Natural killer cell (primary cell): ENCODE data around the gene SCLY. TPM values are rescaled to one million over a fixed set of nuclear protein-coding genes. Genes with fewer than 3 reads are reported as not detected.

Experiments used
- ATAC-seq, 3 donors: fragments of 150-1000 bp in 2 of 3; fragments of 200-7000 bp in 1 of 3; cut with Tn5 transposase; 1 replicate in 1 of 3; 2 replicates in 2 of 3; pipeline ENCODE4 v1.10.0; 2021; ENCODE audit warnings: mild to moderate bottlenecking in 2 of 3, moderate library complexity in 2 of 3
- DNase-seq, 2 donors: peaks; one replicate each; pipeline versions ENCODE4 v3.0.0 to v3.0.0-alpha.2; 2013 to 2021; ENCODE audit warnings: mixed read lengths in 1 of 2
- H3K27ac ChIP-seq: one replicate; pipeline ENCODE4 v1.5.1; 2013; ENCODE audit warnings: mild to moderate bottlenecking, low read length
- H3K27me3 ChIP-seq: one replicate; pipeline ENCODE4 v1.6.1; 2013; ENCODE audit warnings: low read length; ENCODE audit not compliant: control insufficient read depth, insufficient read depth
- H3K36me3 ChIP-seq: one replicate; pipeline ENCODE4 v1.6.1; 2013; ENCODE audit warnings: low read length; ENCODE audit not compliant: control insufficient read depth, insufficient read depth
- H3K4me1 ChIP-seq: one replicate; pipeline ENCODE4 v1.6.1; 2013; ENCODE audit warnings: low read length; ENCODE audit not compliant: control insufficient read depth, insufficient read depth
- H3K4me3 ChIP-seq: one replicate; pipeline ENCODE4 v1.5.1; 2013; ENCODE audit warnings: low read length
- H3K9me3 ChIP-seq: one replicate; pipeline ENCODE4 v1.6.1; 2013; ENCODE audit warnings: low read length; ENCODE audit not compliant: control insufficient read depth, insufficient read depth
- H3K27ac Mint-ChIP-seq, 2 donors: one replicate each; pipeline ENCODE4 v1.8.0; 2022; ENCODE audit warnings: mild to moderate bottlenecking in 2 of 2, mixed read lengths in 2 of 2, moderate library complexity in 1 of 2
- H3K27me3 Mint-ChIP-seq, 2 donors: one replicate each; pipeline ENCODE4 v1.8.0; 2022; ENCODE audit warnings: low read depth in 2 of 2, mixed read lengths in 2 of 2
- H3K36me3 Mint-ChIP-seq: one replicate; pipeline ENCODE4 v1.8.0; 2022; ENCODE audit warnings: mixed read lengths
- H3K4me1 Mint-ChIP-seq, 2 donors: one replicate each; pipeline ENCODE4 v1.8.0; 2022; ENCODE audit warnings: mixed read lengths in 2 of 2
- H3K4me3 Mint-ChIP-seq: one replicate; pipeline ENCODE4 v1.8.0; 2022; ENCODE audit warnings: mild to moderate bottlenecking, moderate library complexity, mixed read lengths
- H3K9me3 Mint-ChIP-seq, 2 donors: one replicate each; pipeline ENCODE4 v1.8.0; 2022; ENCODE audit warnings: mixed read lengths in 2 of 2
- CTCF ChIP-seq: fragments of 200-600 bp; IDR thresholded peaks from one replicate; pipeline ENCODE4 v1.8.0; 2022; ENCODE audit warnings: antibody characterized with exemption
- WGBS: methylation state at CpG from one replicate; pipeline ENCODE4 v1.1.7; 2013; ENCODE audit warnings: missing lambda C conversion rate; ENCODE audit not compliant: insufficient coverage; 5-methylcytosine and 5-hydroxymethylcytosine counted together
- intact Hi-C: fragments of 100-400 bp; cut with micrococcal nuclease; formaldehyde crosslinking; loops from one replicate; pipeline ENCODE4 v1.14.2; 2022
- total RNA-seq, 4 donors: library from RNA; stranded (reverse); fragments of 120-200 nt in 1 of 4; gene quantifications; one replicate each; pipeline versions ENCODE4 v1.2.3 to v1.2.4, GENCODE V29; 2013 to 2022

SCLY gene
- total RNA-seq, 3 donors from 2014 or later (not counting 1 experiment from before 2014, with no cell fraction given): 16.3 to 24.6 (median 20.1) TPM

- no peak overlapping the region for H3K27ac Mint-ChIP-seq
- H3K4me3 Mint-ChIP-seq: no peak overlapping the region
- no peaks in the 10 kb centered on the region for H3K4me1 Mint-ChIP-seq
- no peaks in the 10 kb centered on the region for H3K27me3 Mint-ChIP-seq
- no peak overlapping the region for H3K27ac ChIP-seq
- H3K36me3 Mint-ChIP-seq: no peaks in the 10 kb centered on the region
- intact Hi-C loops: no loop called here
- TF ChIP-seq CTCF: no peak
- no peak for ATAC-seq
- no peaks in the 10 kb centered on the region for H3K9me3 ChIP-seq
- 88% methylated on average over 15 of the region's 15 CpGs for WGBS
- no peaks in the 10 kb centered on the region for H3K36me3 ChIP-seq
- H3K4me3 ChIP-seq: no peak overlapping the region
- DNase-seq: no peak
- no peaks in the 10 kb centered on the region for H3K9me3 Mint-ChIP-seq
- no peaks in the 10 kb centered on the region for H3K27me3 ChIP-seq
- peaks cover 13% of the 10 kb centered on the region for H3K4me1 ChIP-seq
These were observed 74.9 kb downstream of the SCLY start for GRCh38 chr2:238135601-238136150.

- Histone ChIP-seq H3K9me3 (no peaks in the 10 kb centered on the region), H3K4me3 (no peak overlapping the region), H3K27me3 (no peaks in the 10 kb centered on the region), H3K36me3 (no peaks in the 10 kb centered on the region), H3K27ac (no peak overlapping the region), H3K4me1 (peaks cover 19% of the 10 kb centered on the region)
- WGBS: 87% methylated on average over 14 of the region's 14 CpGs
- H3K27me3 Mint-ChIP-seq: no peaks in the 10 kb centered on the region
- H3K36me3 Mint-ChIP-seq: no peaks in the 10 kb centered on the region
- H3K9me3 Mint-ChIP-seq: no peaks in the 10 kb centered on the region
- DNase-seq (no peak), ATAC-seq (no peak)
- TF ChIP-seq CTCF: no peak
- H3K27ac Mint-ChIP-seq: no peak overlapping the region
- H3K4me1 Mint-ChIP-seq: peaks cover 7 to 8% of the 10 kb centered on the region in 2 donors
- intact Hi-C loops: no loop called here
- H3K4me3 Mint-ChIP-seq: no peak overlapping the region
These were observed 76.2 kb downstream of the SCLY start for GRCh38 chr2:238136820-238137537.

- no peak overlapping the region for H3K4me3 ChIP-seq
- no peaks in the 10 kb centered on the region for H3K27me3 Mint-ChIP-seq
- H3K9me3 ChIP-seq: no peaks in the 10 kb centered on the region
- no peaks in the 10 kb centered on the region for H3K9me3 Mint-ChIP-seq
- no peak for ATAC-seq
- no peak overlapping the region for H3K4me3 Mint-ChIP-seq
- 93% methylated on average over 13 of the region's 13 CpGs for WGBS
- TF ChIP-seq CTCF: no peak
- no peaks in the 10 kb centered on the region for H3K36me3 ChIP-seq
- peaks cover 8 to 9% of the 10 kb centered on the region in 2 donors for H3K4me1 Mint-ChIP-seq
- H3K36me3 Mint-ChIP-seq: no peaks in the 10 kb centered on the region
- intact Hi-C loops: no loop called here
- no peak overlapping the region for H3K27ac Mint-ChIP-seq
- no peak overlapping the region for H3K27ac ChIP-seq
- H3K4me1 ChIP-seq: peaks cover 20% of the 10 kb centered on the region
- no peak for DNase-seq
- H3K27me3 ChIP-seq: no peaks in the 10 kb centered on the region
These were observed 77.1 kb downstream of the SCLY start for GRCh38 chr2:238137885-238138284.
